Urinary bladder (tissue), 4 donors: ENCODE results near the gene LY6G5B. TPM values are rescaled to one million over a fixed set of nuclear protein-coding genes. Genes with fewer than 3 reads are reported as not detected.

ENCODE experiments used
- DNase-seq: peaks from one replicate; pipeline ENCODE4 v3.0.0-alpha.2; 2015; ENCODE audit errors: extremely low spot score
- H3K27ac ChIP-seq: one replicate; pipeline ENCODE4 v1.5.1; 2013; ENCODE audit warnings: low read depth, mild to moderate bottlenecking, moderate library complexity
- H3K36me3 ChIP-seq: one replicate; pipeline ENCODE4 v1.6.1; 2013; ENCODE audit warnings: mild to moderate bottlenecking, moderate library complexity; ENCODE audit not compliant: insufficient read depth
- H3K4me1 ChIP-seq: one replicate; pipeline ENCODE4 v1.6.1; 2013; ENCODE audit warnings: mild to moderate bottlenecking, moderate library complexity; ENCODE audit not compliant: insufficient read depth
- H3K4me3 ChIP-seq: one replicate; pipeline ENCODE4 v1.5.1; 2013; ENCODE audit warnings: low read depth, low read length
- WGBS: extraction: QIAGEN DNeasy Blood & Tissue Kit; methylation state at CpG from one replicate; pipeline ENCODE4 v1.1.7; 2013; 5-methylcytosine and 5-hydroxymethylcytosine counted together
- polyA plus RNA-seq: library from polyadenylated mRNA; stranded (reverse); fragments of 200-250 nt; gene quantifications from one replicate; pipeline ENCODE4 v1.2.3, GENCODE V29; 2013
- total RNA-seq: library from RNA; depleted of rRNA; stranded (reverse); fragments of >200 nt; gene quantifications from one replicate; pipeline ENCODE4 v1.2.3, GENCODE V29; 2014
- donor health status: healthy with polysubstance abuse.
- donor health status: healthy.

The LY6G5B gene
- total and polyA plus RNA-seq, 2 donors = 6.0 to 7.2 TPM

- H3K27ac ChIP-seq = peak overlapping the region; percentile 96
- 2% methylated on average over 29 of the region's 29 CpGs for WGBS
- no peaks in the 10 kb centered on the region for H3K4me1 ChIP-seq
- H3K36me3 ChIP-seq = peaks cover 9% of the 10 kb centered on the region
- peak; percentile 54 for DNase-seq
- peak overlapping the region; percentile 59 for H3K4me3 ChIP-seq
These were observed 18.1 kb upstream of the LY6G5B start for GRCh38 chr6:31651602-31652191.

GRCh38 chr6:31652925-31653724, 16.7 kb upstream of the LY6G5B start:
- Histone ChIP-seq H3K36me3 (peaks cover 4% of the 10 kb centered on the region), H3K4me1 (no peaks in the 10 kb centered on the region), H3K27ac (peak overlapping the region; percentile 96), H3K4me3 (peak overlapping the region; percentile 52)
- 7% methylated on average over 37 of the region's 37 CpGs for WGBS
- DNase-seq = peak; percentile 94

GRCh38 chr6:31654574-31655348, 15.0 kb upstream of the LY6G5B start:
- Histone ChIP-seq H3K27ac (no peak overlapping the region), H3K4me3 (no peak overlapping the region), H3K36me3 (no peaks in the 10 kb centered on the region), H3K4me1 (peaks cover 3% of the 10 kb centered on the region)
- no peak for DNase-seq
- 94% methylated on average over 8 of the region's 8 CpGs for WGBS

GRCh38 chr6:31655349-31656237, 14.2 kb upstream of the LY6G5B start, which contains the start of gene APOM:
APOM (plus strand) TSS chr6:31655894; CDS start chr6:31655967, 73 bp downstream.
- no peak within 1 kb of the TSS for H3K4me3 ChIP-seq
- peaks cover 3% of the 10 kb centered on the region for H3K4me1 ChIP-seq
- H3K27ac ChIP-seq = no peak within 1 kb of the TSS
- DNase-seq = no peak
- H3K36me3 ChIP-seq = no peaks in the 10 kb centered on the region
- 86% methylated on average over 8 of the region's 8 CpGs for WGBS

- no peak for DNase-seq
- WGBS = 73% methylated on average over 6 of the region's 6 CpGs
- H3K36me3 ChIP-seq = no peaks in the 10 kb centered on the region
- peaks cover 3% of the 10 kb centered on the region for H3K4me1 ChIP-seq
- H3K27ac ChIP-seq = no peak overlapping the region
- no peak overlapping the region for H3K4me3 ChIP-seq
These were observed 12.2 kb upstream of the LY6G5B start for GRCh38 chr6:31657406-31658157.

GRCh38 chr6:31658158-31658688, 11.6 kb upstream of the LY6G5B start:
- WGBS = 78% methylated on average over 4 of the region's 4 CpGs
- no peaks in the 10 kb centered on the region for H3K36me3 ChIP-seq
- H3K4me3 ChIP-seq = no peak overlapping the region
- DNase-seq = no peak
- no peak overlapping the region for H3K27ac ChIP-seq
- peaks cover 3% of the 10 kb centered on the region for H3K4me1 ChIP-seq

GRCh38 chr6:31658983-31659648, 10.7 kb upstream of the LY6G5B start:
- 83% methylated on average over 13 of the region's 13 CpGs for WGBS
- H3K4me3 ChIP-seq = peak overlapping the region; percentile 21
- no peak overlapping the region for H3K27ac ChIP-seq
- no peaks in the 10 kb centered on the region for H3K36me3 ChIP-seq
- DNase-seq = no peak
- H3K4me1 ChIP-seq = peaks cover 3% of the 10 kb centered on the region

GRCh38 chr6:31659649-31660380, 10.0 kb upstream of the LY6G5B start:
- H3K36me3 ChIP-seq = no peaks in the 10 kb centered on the region
- H3K4me1 ChIP-seq = peaks cover 3% of the 10 kb centered on the region
- no peak for DNase-seq
- WGBS = 21% methylated on average over 13 of the region's 13 CpGs
- peak overlapping the region; percentile 92 for H3K27ac ChIP-seq
- H3K4me3 ChIP-seq = peak overlapping the region; percentile 81

GRCh38 chr6:31660381-31661261, 9.2 kb upstream of the LY6G5B start, which contains the start of gene C6orf47:
C6orf47 (minus strand) TSS chr6:31660778; CDS start chr6:31659947, 831 bp downstream.
- Histone ChIP-seq H3K4me1 (peaks cover 3% of the 10 kb centered on the region), H3K36me3 (no peaks in the 10 kb centered on the region), H3K27ac (peak within 1 kb of the TSS; percentile 92), H3K4me3 (peak within 1 kb of the TSS; percentile 81)
- DNase-seq = peak; percentile 54
- WGBS = under 1% methylated on average over 52 of the region's 52 CpGs

- Histone ChIP-seq H3K4me3 (peak overlapping the region; percentile 81), H3K4me1 (peaks cover 3% of the 10 kb centered on the region), H3K27ac (peak overlapping the region; percentile 92), H3K36me3 (no peaks in the 10 kb centered on the region)
- no peak for DNase-seq
- 75% methylated on average over 12 of the region's 12 CpGs for WGBS
These were observed 8.3 kb upstream of the LY6G5B start for GRCh38 chr6:31661262-31662123.
